ENCODE results near the gene GEMIN2.

- TF ChIP-seq CTCF (IDR thresholded peaks at IDR 0.05) (no peak), POLR2A (IDR thresholded peaks at IDR 0.05) (no peak)
Measured at GRCh38 chr14:39176263-39177167, 62.4 kb downstream of the GEMIN2 start.
